SK-N-SH treated with all-trans-retinoic acid at 6 μM for 48 hours (cell line): ENCODE results near the gene CACNA1C.

Experiments used
- ATAC-seq: fragments of 200-7000 bp; cut with Tn5 transposase; 3 replicates; pipeline ENCODE4 v1.9.1; 2020; ENCODE audit warnings: mild to moderate bottlenecking, moderate library complexity
- ARNTL ChIP-seq: fragments of 450-650 bp; formaldehyde crosslinking; IDR thresholded peaks from 2 replicates; pipeline ENCODE4 v1.5.0; 2020; ENCODE audit warnings: low read depth, mild to moderate bottlenecking, moderate library complexity, borderline replicate concordance
- BACH2 ChIP-seq: fragments of 250-450 bp; sonication (Bioruptor Pico); IDR thresholded peaks from 2 replicates; pipeline ENCODE4 v1.9.0; 2021; ENCODE audit warnings: mild to moderate bottlenecking, borderline replicate concordance
- CSDC2 ChIP-seq: fragments of 250-450 bp; sonication (Bioruptor Pico); IDR thresholded peaks from 2 replicates; pipeline ENCODE4 v1.5.0; 2020; ENCODE audit warnings: mild to moderate bottlenecking, moderate library complexity
- ESRRG ChIP-seq: fragments of 250-450 bp; sonication (Bioruptor Pico); IDR thresholded peaks from 2 replicates; pipeline ENCODE4 v1.6.1; 2021; ENCODE audit warnings: mild to moderate bottlenecking
- GLIS3 ChIP-seq: fragments of 250-450 bp; sonication (Bioruptor Pico); IDR thresholded peaks from 2 replicates; pipeline ENCODE4 v1.5.0; 2020; ENCODE audit warnings: mild to moderate bottlenecking, moderate library complexity
- ISL1 ChIP-seq: fragments of 250-450 bp; sonication (Bioruptor Pico); IDR thresholded peaks from 2 replicates; pipeline ENCODE4 v2.1.2; 2022; ENCODE audit warnings: mild to moderate bottlenecking, moderate library complexity
- OSR1 ChIP-seq: fragments of 250-450 bp; sonication (Bioruptor Pico); IDR thresholded peaks from 2 replicates; pipeline ENCODE4 v1.8.0; 2022; ENCODE audit warnings: moderate library complexity, mild to moderate bottlenecking, inconsistent platforms
- PPARA ChIP-seq: fragments of 250-450 bp; sonication (Bioruptor Pico); IDR thresholded peaks from 2 replicates; pipeline ENCODE4 v1.5.0; 2020; ENCODE audit warnings: mild to moderate bottlenecking, borderline replicate concordance
- RARB ChIP-seq: fragments of 250-450 bp; sonication (Bioruptor Pico); IDR thresholded peaks from 2 replicates; pipeline ENCODE4 v1.8.0; 2021; ENCODE audit warnings: mild to moderate bottlenecking, moderate library complexity
- SNAI2 ChIP-seq: fragments of 250-450 bp; sonication (Bioruptor Pico); IDR thresholded peaks from 2 replicates; pipeline ENCODE4 v1.5.0; 2020; ENCODE audit warnings: mild to moderate bottlenecking, moderate library complexity
- TCF4 ChIP-seq: fragments of 250-450 bp; sonication (Bioruptor Pico); IDR thresholded peaks from 2 replicates; pipeline ENCODE4 v1.8.0; 2021; ENCODE audit warnings: mild to moderate bottlenecking, moderate library complexity, borderline replicate concordance
- TOX ChIP-seq: fragments of 250-450 bp; sonication (Bioruptor Pico); IDR thresholded peaks from 2 replicates; pipeline ENCODE4 v1.8.0; 2021; ENCODE audit warnings: mild to moderate bottlenecking, moderate library complexity, borderline replicate concordance
- ZFP3 ChIP-seq: fragments of 250-450 bp; sonication (Bioruptor Pico); IDR thresholded peaks from 2 replicates; pipeline ENCODE4 v1.5.0; 2020; ENCODE audit warnings: mild to moderate bottlenecking, moderate library complexity
- ZFP30 ChIP-seq: fragments of 450-650 bp; formaldehyde crosslinking; IDR thresholded peaks from 2 replicates; pipeline ENCODE4 v1.5.0; 2022; ENCODE audit warnings: mild to moderate bottlenecking, moderate library complexity
- ZNF8 ChIP-seq: fragments of 450-650 bp; formaldehyde crosslinking; IDR thresholded peaks from 2 replicates; pipeline ENCODE4 v1.5.0; 2020; ENCODE audit warnings: mild to moderate bottlenecking, moderate library complexity
- TF ChIP-seq, protein P1 (sequence below): fragments of 250-450 bp; sonication (Bioruptor Pico); IDR thresholded peaks from 2 replicates; pipeline ENCODE4 v1.8.0; 2020; ENCODE audit warnings: mild to moderate bottlenecking, moderate library complexity, borderline replicate concordance
- TF ChIP-seq, protein P2 (sequence below): fragments of 250-450 bp; sonication (Bioruptor Pico); IDR thresholded peaks from 2 replicates; pipeline ENCODE4 v1.8.0; 2021; ENCODE audit warnings: low read depth, mild to moderate bottlenecking, moderate library complexity, borderline replicate concordance
- TF ChIP-seq, protein P3 (sequence below): fragments of 250-450 bp; sonication (Bioruptor Pico); IDR thresholded peaks from 2 replicates; pipeline ENCODE4 v1.5.0; 2020; ENCODE audit warnings: mild to moderate bottlenecking, moderate library complexity
- TF ChIP-seq, protein P4 (sequence below): fragments of 250-450 bp; sonication (Bioruptor Pico); IDR thresholded peaks from 2 replicates; pipeline ENCODE4 v1.5.1; 2021; ENCODE audit warnings: mild to moderate bottlenecking, moderate library complexity
- TF ChIP-seq, protein P5 (sequence below): fragments of 250-450 bp; sonication (Bioruptor Pico); IDR thresholded peaks from 2 replicates; pipeline ENCODE4 v1.5.1; 2020; ENCODE audit warnings: low read depth, mild to moderate bottlenecking, moderate library complexity

Gene CACNA1C

DNA sequence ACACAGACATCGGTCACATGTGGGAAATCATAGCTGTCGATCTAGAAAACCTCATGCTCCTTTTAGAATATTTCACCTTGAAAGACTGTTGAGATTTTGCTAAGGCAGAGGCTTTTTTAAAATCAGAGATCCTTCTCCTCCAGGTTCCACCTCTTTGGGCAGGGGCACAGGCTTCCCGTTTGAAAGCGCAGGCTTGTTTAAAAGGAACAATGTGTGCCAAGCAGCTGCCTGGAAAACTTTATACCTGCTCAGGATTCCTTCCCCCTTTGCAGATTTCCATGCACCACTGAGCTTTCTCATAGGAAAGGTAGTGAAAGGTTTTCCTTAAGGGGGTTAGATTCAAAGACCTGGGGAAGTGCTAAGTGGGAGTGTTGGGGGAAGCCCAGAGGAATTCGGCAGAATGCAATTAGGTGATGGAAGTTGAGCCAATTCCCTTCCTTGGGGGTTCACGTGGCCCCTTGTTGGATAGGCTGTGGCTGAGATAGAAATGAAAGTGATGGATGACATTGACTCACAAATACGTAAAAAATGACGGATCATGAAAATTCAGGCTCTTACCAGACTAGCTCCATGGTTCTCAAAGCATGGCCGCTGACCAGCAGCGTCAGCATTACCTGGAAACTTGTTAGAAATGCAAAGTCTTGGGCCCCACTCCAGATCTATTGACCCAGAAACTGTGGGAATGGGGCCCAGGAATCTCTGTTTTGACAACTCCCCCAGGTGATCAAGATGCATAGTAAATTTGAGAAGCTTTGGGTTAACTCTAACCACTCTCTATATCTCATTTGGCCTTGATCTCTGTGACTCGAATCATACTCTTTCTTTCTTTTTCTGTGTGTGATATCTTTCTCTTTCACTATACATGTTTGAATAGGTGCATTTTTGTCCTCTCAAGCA, 460.6 kb downstream of the CACNA1C start:
- ATAC-seq = no peak
- no peak for TF ChIP-seq ZFP3
- TF ChIP-seq ESRRG (CRISPR knock-in tag) = no peak
- TF ChIP-seq ISL1 (CRISPR knock-in tag) = no peak
- TF ChIP-seq TOX (CRISPR knock-in tag) = no peak
- TF ChIP-seq, protein P1, sequence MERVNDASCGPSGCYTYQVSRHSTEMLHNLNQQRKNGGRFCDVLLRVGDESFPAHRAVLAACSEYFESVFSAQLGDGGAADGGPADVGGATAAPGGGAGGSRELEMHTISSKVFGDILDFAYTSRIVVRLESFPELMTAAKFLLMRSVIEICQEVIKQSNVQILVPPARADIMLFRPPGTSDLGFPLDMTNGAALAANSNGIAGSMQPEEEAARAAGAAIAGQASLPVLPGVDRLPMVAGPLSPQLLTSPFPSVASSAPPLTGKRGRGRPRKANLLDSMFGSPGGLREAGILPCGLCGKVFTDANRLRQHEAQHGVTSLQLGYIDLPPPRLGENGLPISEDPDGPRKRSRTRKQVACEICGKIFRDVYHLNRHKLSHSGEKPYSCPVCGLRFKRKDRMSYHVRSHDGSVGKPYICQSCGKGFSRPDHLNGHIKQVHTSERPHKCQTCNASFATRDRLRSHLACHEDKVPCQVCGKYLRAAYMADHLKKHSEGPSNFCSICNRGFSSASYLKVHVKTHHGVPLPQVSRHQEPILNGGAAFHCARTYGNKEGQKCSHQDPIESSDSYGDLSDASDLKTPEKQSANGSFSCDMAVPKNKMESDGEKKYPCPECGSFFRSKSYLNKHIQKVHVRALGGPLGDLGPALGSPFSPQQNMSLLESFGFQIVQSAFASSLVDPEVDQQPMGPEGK = no peak
- no peak for TF ChIP-seq BACH2 (CRISPR knock-in tag)
- TF ChIP-seq OSR1 = no peak
- no peak for TF ChIP-seq SNAI2 (CRISPR knock-in tag)
- TF ChIP-seq, protein P2, sequence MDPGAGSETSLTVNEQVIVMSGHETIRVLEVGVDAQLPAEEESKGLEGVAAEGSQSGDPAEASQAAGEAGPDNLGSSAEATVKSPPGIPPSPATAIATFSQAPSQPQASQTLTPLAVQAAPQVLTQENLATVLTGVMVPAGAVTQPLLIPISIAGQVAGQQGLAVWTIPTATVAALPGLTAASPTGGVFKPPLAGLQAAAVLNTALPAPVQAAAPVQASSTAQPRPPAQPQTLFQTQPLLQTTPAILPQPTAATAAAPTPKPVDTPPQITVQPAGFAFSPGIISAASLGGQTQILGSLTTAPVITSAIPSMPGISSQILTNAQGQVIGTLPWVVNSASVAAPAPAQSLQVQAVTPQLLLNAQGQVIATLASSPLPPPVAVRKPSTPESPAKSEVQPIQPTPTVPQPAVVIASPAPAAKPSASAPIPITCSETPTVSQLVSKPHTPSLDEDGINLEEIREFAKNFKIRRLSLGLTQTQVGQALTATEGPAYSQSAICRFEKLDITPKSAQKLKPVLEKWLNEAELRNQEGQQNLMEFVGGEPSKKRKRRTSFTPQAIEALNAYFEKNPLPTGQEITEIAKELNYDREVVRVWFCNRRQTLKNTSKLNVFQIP (CRISPR knock-in tag) = no peak
- TF ChIP-seq ZFP30 (CRISPR knock-in tag) = no peak
- TF ChIP-seq CSDC2 (CRISPR knock-in tag) = no peak
- TF ChIP-seq, protein P3, sequence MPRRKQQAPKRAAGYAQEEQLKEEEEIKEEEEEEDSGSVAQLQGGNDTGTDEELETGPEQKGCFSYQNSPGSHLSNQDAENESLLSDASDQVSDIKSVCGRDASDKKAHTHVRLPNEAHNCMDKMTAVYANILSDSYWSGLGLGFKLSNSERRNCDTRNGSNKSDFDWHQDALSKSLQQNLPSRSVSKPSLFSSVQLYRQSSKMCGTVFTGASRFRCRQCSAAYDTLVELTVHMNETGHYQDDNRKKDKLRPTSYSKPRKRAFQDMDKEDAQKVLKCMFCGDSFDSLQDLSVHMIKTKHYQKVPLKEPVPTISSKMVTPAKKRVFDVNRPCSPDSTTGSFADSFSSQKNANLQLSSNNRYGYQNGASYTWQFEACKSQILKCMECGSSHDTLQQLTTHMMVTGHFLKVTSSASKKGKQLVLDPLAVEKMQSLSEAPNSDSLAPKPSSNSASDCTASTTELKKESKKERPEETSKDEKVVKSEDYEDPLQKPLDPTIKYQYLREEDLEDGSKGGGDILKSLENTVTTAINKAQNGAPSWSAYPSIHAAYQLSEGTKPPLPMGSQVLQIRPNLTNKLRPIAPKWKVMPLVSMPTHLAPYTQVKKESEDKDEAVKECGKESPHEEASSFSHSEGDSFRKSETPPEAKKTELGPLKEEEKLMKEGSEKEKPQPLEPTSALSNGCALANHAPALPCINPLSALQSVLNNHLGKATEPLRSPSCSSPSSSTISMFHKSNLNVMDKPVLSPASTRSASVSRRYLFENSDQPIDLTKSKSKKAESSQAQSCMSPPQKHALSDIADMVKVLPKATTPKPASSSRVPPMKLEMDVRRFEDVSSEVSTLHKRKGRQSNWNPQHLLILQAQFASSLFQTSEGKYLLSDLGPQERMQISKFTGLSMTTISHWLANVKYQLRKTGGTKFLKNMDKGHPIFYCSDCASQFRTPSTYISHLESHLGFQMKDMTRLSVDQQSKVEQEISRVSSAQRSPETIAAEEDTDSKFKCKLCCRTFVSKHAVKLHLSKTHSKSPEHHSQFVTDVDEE (CRISPR knock-in tag) = no peak

DNA sequence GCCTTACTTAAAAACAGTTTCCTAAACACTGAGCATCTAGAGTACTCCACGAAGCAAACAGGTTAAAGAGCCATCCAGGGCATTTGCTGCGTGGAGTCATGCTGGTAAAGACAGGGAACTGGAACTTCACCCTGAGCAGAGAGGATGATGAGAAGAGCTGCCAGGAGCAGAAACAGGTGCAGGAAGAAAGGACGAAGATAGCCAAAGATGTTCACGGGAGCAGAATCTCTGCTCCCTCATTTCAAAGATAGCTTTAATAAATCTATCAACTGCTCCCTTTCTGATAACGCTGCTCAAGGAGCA, 461.2 kb downstream of the CACNA1C start:
- TF ChIP-seq TOX (CRISPR knock-in tag) = no peak
- TF ChIP-seq, protein P4, sequence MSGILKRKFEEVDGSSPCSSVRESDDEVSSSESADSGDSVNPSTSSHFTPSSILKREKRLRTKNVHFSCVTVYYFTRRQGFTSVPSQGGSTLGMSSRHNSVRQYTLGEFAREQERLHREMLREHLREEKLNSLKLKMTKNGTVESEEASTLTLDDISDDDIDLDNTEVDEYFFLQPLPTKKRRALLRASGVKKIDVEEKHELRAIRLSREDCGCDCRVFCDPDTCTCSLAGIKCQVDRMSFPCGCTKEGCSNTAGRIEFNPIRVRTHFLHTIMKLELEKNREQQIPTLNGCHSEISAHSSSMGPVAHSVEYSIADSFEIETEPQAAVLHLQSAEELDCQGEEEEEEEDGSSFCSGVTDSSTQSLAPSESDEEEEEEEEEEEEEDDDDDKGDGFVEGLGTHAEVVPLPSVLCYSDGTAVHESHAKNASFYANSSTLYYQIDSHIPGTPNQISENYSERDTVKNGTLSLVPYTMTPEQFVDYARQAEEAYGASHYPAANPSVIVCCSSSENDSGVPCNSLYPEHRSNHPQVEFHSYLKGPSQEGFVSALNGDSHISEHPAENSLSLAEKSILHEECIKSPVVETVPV (CRISPR knock-in tag) = no peak
- TF ChIP-seq, protein P2 (CRISPR knock-in tag) = no peak
- TF ChIP-seq TCF4 = no peak
- no peak for TF ChIP-seq PPARA
- no peak for ATAC-seq

DNA sequence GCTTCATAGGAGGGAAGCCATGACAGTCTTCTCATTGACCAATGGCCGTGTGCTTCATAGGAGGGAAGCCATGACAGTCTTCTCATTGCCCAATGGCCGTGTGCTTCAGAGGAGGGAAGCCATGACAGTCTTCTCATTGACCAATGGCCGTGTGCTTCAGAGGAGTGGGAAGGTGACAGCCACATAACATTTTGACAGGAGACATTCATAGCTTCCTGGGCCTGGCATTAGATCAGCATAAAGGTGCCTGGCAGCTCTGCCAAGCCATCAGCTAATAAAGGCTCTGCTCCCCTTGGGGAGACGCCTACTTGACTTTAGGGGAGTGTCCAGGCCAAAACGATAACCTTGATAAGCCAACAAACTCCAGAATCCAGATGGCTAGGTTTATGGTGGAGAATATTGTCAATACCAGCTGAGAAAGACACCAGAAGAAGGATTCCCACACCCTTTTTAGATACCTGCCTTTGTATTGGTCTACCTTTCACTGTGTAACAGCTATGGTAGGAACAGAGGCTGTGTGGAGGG, 468.0 kb downstream of the CACNA1C start:
- no peak for ATAC-seq
- TF ChIP-seq CSDC2 (CRISPR knock-in tag) (no peak), ESRRG (CRISPR knock-in tag) (no peak), GLIS3 (CRISPR knock-in tag) (no peak), ISL1 (CRISPR knock-in tag) (no peak), ZNF8 (no peak), RARB (CRISPR knock-in tag) (no peak), SNAI2 (CRISPR knock-in tag) (no peak), ARNTL (CRISPR knock-in tag) (no peak), ZFP30 (CRISPR knock-in tag) (no peak)
- TF ChIP-seq, protein P4 (CRISPR knock-in tag) = no peak
- TF ChIP-seq, protein P1 = no peak
- TF ChIP-seq, protein P5, sequence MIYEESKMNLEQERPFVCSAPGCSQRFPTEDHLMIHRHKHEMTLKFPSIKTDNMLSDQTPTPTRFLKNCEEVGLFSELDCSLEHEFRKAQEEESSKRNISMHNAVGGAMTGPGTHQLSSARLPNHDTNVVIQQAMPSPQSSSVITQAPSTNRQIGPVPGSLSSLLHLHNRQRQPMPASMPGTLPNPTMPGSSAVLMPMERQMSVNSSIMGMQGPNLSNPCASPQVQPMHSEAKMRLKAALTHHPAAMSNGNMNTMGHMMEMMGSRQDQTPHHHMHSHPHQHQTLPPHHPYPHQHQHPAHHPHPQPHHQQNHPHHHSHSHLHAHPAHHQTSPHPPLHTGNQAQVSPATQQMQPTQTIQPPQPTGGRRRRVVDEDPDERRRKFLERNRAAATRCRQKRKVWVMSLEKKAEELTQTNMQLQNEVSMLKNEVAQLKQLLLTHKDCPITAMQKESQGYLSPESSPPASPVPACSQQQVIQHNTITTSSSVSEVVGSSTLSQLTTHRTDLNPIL (CRISPR knock-in tag) = no peak
- TF ChIP-seq, protein P2 (CRISPR knock-in tag) = no peak
